Measurements from ENCODE around the gene IPO13.

The IPO13 gene

GRCh38 chr1:43946236-43947060 lies at the start of gene IPO13:
Gene IPO13 (plus strand): TSS chr1:43946950. CDS start chr1:43947601, 651 bp downstream.
- H3K4me1 Mint-ChIP-seq (ENCODE audit: low read depth), result peaks cover 59% of the 10 kb centered on the region
- H3K27ac Mint-ChIP-seq, result peak within 1 kb of the TSS; percentile 98
- H3K9me3 Mint-ChIP-seq, result no peaks in the 10 kb centered on the region
- DNase-seq, result peak; percentile 99
- H3K4me3 Mint-ChIP-seq, result peak within 1 kb of the TSS; percentile 94
- H3K36me3 Mint-ChIP-seq (ENCODE audit: low read depth), result peaks cover 60% of the 10 kb centered on the region
- H3K27me3 Mint-ChIP-seq, result no peaks in the 10 kb centered on the region

GRCh38 chr1:43898981-43899380 lies 47.8 kb upstream of the IPO13 start:
- Mint-ChIP-seq H3K36me3 (ENCODE audit: low read depth) (peaks cover 49% of the 10 kb centered on the region), H3K4me3 (no peak overlapping the region), H3K27ac (no peak overlapping the region), H3K9me3 (no peaks in the 10 kb centered on the region), H3K27me3 (no peaks in the 10 kb centered on the region), H3K4me1 (ENCODE audit: low read depth) (no peaks in the 10 kb centered on the region)
- DNase-seq, result no peak

- Mint-ChIP-seq H3K36me3 (ENCODE audit: low read depth) (peaks cover 35% of the 10 kb centered on the region), H3K4me1 (ENCODE audit: low read depth) (no peaks in the 10 kb centered on the region), H3K9me3 (no peaks in the 10 kb centered on the region), H3K4me3 (no peak overlapping the region), H3K27me3 (no peaks in the 10 kb centered on the region), H3K27ac (no peak overlapping the region)
- DNase-seq, result no peak
These were observed 46.4 kb upstream of the IPO13 start for GRCh38 chr1:43900386-43900785.

GRCh38 chr1:43901196-43901961 lies 45.4 kb upstream of the IPO13 start:
- Mint-ChIP-seq H3K4me3 (no peak overlapping the region), H3K9me3 (no peaks in the 10 kb centered on the region), H3K27ac (no peak overlapping the region), H3K4me1 (ENCODE audit: low read depth) (no peaks in the 10 kb centered on the region), H3K27me3 (no peaks in the 10 kb centered on the region), H3K36me3 (ENCODE audit: low read depth) (peaks cover 27% of the 10 kb centered on the region)
- DNase-seq, result no peak

- H3K4me3 Mint-ChIP-seq, result no peak overlapping the region
These were observed 44.5 kb upstream of the IPO13 start for GRCh38 chr1:43902058-43902831.

GRCh38 chr1:43904660-43905551 lies 41.8 kb upstream of the IPO13 start:
- no peak for DNase-seq
- no peaks in the 10 kb centered on the region for H3K9me3 Mint-ChIP-seq
- H3K36me3 Mint-ChIP-seq (ENCODE audit: low read depth), result peaks cover 3% of the 10 kb centered on the region
- no peaks in the 10 kb centered on the region for H3K4me1 Mint-ChIP-seq (ENCODE audit: low read depth)
- no peak overlapping the region for H3K27ac Mint-ChIP-seq
- no peaks in the 10 kb centered on the region for H3K27me3 Mint-ChIP-seq
- H3K4me3 Mint-ChIP-seq, result no peak overlapping the region

More at GRCh38 chr1:43902058-43902831, 44.5 kb upstream of the IPO13 start:
- Mint-ChIP-seq H3K4me1 (ENCODE audit: low read depth) (no peaks in the 10 kb centered on the region), H3K27ac (peak overlapping the region; percentile 26), H3K9me3 (no peaks in the 10 kb centered on the region), H3K27me3 (no peaks in the 10 kb centered on the region), H3K36me3 (ENCODE audit: low read depth) (peaks cover 23% of the 10 kb centered on the region)
- DNase-seq, result no peak

GRCh38 chr1:43908226-43908625 lies 38.5 kb upstream of the IPO13 start:
- H3K4me3 Mint-ChIP-seq, result no peak overlapping the region
- no peak for DNase-seq
- no peak overlapping the region for H3K27ac Mint-ChIP-seq
- H3K27me3 Mint-ChIP-seq, result no peaks in the 10 kb centered on the region
- H3K4me1 Mint-ChIP-seq (ENCODE audit: low read depth), result no peaks in the 10 kb centered on the region
- no peaks in the 10 kb centered on the region for H3K9me3 Mint-ChIP-seq
- H3K36me3 Mint-ChIP-seq (ENCODE audit: low read depth), result no peaks in the 10 kb centered on the region

GRCh38 chr1:43908858-43909257 lies 37.9 kb upstream of the IPO13 start:
- no peaks in the 10 kb centered on the region for H3K9me3 Mint-ChIP-seq
- no peaks in the 10 kb centered on the region for H3K4me1 Mint-ChIP-seq (ENCODE audit: low read depth)
- no peaks in the 10 kb centered on the region for H3K36me3 Mint-ChIP-seq (ENCODE audit: low read depth)
- H3K27ac Mint-ChIP-seq, result no peak overlapping the region
- no peak overlapping the region for H3K4me3 Mint-ChIP-seq
- no peak for DNase-seq
- H3K27me3 Mint-ChIP-seq, result no peaks in the 10 kb centered on the region

GRCh38 chr1:43910343-43910742 lies 36.4 kb upstream of the IPO13 start:
- no peak for DNase-seq
- Mint-ChIP-seq H3K27me3 (no peaks in the 10 kb centered on the region), H3K9me3 (no peaks in the 10 kb centered on the region), H3K27ac (no peak overlapping the region), H3K36me3 (ENCODE audit: low read depth) (no peaks in the 10 kb centered on the region), H3K4me3 (no peak overlapping the region), H3K4me1 (ENCODE audit: low read depth) (no peaks in the 10 kb centered on the region)

GRCh38 chr1:43912607-43913006 lies 34.1 kb upstream of the IPO13 start:
- no peaks in the 10 kb centered on the region for H3K4me1 Mint-ChIP-seq (ENCODE audit: low read depth)
- no peak overlapping the region for H3K27ac Mint-ChIP-seq
- no peaks in the 10 kb centered on the region for H3K36me3 Mint-ChIP-seq (ENCODE audit: low read depth)
- DNase-seq, result no peak
- H3K27me3 Mint-ChIP-seq, result no peaks in the 10 kb centered on the region
- H3K4me3 Mint-ChIP-seq, result no peak overlapping the region
- no peaks in the 10 kb centered on the region for H3K9me3 Mint-ChIP-seq

GRCh38 chr1:43913051-43913501 lies 33.7 kb upstream of the IPO13 start:
- no peak overlapping the region for H3K27ac Mint-ChIP-seq
- H3K9me3 Mint-ChIP-seq, result no peaks in the 10 kb centered on the region
- H3K4me3 Mint-ChIP-seq, result no peak overlapping the region
- DNase-seq, result no peak
- H3K36me3 Mint-ChIP-seq (ENCODE audit: low read depth), result no peaks in the 10 kb centered on the region
- H3K27me3 Mint-ChIP-seq, result no peaks in the 10 kb centered on the region
- no peaks in the 10 kb centered on the region for H3K4me1 Mint-ChIP-seq (ENCODE audit: low read depth)

- Mint-ChIP-seq H3K27ac (no peak overlapping the region), H3K27me3 (no peaks in the 10 kb centered on the region), H3K36me3 (ENCODE audit: low read depth) (no peaks in the 10 kb centered on the region), H3K9me3 (no peaks in the 10 kb centered on the region), H3K4me1 (ENCODE audit: low read depth) (no peaks in the 10 kb centered on the region), H3K4me3 (no peak overlapping the region)
- DNase-seq, result no peak
These were observed 32.9 kb upstream of the IPO13 start for GRCh38 chr1:43913666-43914360.
